ENCODE data around the gene BST1.
"Not testable (repeated sequence)": the region's sequence is repeated elsewhere in the genome, so short reads cannot be mapped to it uniquely, and the experiment has no call there.

BST1 gene

GRCh38 chr4:15753081-15753480 is 50.2 kb downstream of the BST1 start:
- no peak for DNase-seq

GRCh38 chr4:15753786-15754185 is 50.9 kb downstream of the BST1 start:
- no peak for DNase-seq

DNA sequence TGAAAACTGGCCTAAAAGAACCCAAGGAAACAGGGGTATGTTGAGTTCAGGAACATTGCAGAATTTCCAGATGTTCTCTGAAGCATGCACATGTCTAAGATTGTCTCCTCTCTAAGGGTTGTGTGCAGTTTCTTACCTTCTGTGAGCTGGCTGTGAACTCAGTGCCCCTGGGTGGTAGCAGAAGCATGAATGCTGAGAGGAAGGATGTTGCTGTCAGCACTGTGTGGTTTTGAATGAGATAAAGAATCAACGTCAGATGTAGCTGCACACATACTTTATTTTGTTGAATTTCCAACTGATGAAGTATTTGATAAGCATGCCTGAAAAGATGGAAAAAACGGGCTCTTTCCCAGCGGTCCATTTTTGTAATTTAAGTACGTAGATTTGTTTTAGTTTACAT is 51.5 kb downstream of the BST1 start:
- DNase-seq = no peak

DNA sequence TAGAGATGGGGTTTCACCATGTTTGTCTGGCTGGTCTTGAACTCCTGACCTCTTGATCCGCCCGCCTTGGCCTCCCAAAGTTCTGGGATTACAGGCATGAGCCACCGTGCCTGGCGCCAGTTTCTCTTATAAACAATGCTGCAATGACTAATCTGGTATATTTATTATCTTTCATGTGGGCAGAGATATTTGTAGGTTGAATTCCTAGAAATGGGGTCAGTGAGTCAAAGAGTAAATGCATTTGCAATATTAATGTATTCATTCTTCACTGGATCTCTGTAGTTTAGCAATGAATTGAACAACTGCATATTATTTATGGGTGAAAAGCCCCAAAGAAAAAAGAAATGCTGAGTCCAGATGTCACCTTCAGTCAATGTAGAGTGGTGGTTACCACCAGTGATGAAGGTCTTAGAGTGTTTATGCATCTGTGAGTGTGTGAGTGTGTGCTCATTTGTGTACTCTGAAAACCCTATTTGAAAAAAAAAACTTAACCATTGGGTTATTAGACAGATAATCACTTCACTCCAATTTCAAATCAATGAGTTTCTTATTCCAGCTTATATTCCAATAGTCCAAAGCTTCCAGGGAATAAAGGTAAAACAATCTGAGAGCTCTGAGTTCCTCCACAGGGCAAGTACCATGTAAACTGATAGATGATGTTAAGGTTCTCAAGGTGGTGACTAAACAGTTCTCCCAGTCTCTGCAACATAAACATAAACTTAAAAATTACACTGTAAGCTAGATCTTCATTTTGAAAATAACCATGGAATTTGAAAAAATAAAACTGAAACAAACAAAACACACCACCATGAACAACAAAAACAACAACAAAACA is 52.7 kb downstream of the BST1 start:
- no peak for DNase-seq

DNA sequence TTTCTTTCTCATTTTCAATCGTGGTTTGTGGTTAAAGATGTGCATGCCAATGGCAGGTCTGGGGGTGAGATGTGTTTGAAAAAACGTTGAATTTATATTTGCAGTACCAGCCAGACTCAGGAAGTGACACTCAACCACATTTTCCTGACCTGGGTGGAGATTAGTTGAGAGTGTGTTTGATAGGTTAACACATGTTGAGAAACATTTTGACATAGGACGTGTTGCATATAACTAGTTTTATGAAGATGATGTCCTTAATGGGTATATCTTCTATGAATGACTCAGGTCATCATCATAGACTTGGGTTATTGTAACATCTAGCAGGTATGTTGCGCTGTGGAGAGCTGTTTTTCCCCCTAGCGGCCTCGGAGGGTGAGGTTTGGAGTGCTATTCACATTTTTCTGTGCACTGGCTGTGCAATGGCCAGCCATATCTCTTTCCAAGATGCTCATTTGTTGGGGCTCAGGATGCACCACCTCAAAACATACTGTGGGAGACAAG is 53.5 kb downstream of the BST1 start:
- no peak for DNase-seq

DNA sequence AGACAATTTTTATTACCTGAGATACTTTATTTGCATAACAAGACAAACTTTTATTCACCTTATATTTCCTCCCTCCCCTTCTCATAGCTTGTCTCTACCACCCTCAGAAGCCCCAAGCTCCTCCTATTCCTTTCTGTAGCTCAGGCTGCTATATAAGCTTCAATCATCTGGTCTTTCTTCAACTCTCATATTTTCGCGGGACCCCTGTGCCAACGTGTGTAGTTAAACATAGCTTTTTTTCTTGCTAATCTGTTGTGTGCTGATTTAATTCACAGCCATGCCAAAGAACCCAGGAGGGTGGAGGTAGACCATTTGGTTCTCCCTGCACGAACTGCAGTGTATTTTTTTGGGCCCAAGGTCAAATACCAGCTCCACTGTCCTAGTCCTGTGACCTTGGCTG is 54.2 kb downstream of the BST1 start:
- DNase-seq = no peak

DNA sequence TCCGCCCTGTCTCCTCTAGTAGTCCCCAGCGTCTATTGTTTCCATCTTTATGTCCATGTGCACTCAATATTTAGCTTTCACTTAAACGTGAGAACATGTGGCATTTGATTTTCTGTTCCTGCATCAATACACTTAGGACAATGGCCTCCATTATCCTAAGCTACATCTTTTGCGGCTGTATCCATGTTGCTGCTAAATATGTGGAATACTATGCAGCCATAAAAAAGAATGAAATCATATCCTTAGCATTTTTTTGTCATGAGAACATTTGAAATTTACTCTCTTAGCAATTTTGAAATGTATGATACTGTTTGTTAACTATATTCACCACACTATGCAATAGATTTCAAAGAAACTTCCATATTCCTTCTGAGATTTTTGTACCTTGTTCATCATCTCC is 55.4 kb downstream of the BST1 start:
- DNase-seq = no peak

DNA sequence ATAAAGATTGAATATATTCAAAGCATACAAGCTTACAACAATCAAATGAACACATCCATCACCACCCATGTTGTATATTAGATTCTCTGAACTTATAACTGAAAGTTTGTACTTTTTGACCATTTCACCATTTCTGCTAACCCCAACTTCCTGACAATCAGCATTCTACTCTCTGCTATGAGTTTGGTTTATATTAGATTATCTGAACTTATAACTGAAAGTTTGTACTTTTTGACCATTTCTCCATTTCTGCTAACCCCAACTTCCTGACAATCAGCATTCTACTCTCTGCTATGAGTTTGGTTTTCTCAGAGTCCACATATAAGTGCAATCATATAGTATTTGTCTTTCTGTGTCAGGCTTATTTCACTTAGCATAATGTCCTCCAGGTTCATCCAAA is 59.6 kb downstream of the BST1 start:
- not testable (repeated sequence) for DNase-seq

DNA sequence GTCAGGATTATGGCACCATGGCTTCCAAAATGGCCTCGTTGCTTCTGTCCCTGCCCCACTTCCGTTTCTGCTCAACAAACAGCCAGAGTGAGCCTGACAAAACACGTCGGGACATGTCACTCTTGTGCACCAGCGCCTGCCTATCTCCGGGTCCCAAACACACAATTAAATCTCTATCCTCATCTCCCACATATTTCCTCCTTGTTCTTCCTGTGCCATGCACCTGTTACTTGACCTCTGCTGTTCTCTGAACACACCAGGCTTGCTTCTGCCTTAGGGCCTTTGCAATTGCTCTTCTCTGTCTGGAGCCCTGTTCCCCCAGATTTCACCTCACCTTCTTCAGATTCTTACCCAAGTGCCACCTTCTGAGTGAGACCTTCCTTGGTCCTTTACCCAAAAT is 62.5 kb downstream of the BST1 start:
- no peak for DNase-seq

- no peak for DNase-seq
Measured at GRCh38 chr4:15765910-15766697, 63.2 kb downstream of the BST1 start.

DNA sequence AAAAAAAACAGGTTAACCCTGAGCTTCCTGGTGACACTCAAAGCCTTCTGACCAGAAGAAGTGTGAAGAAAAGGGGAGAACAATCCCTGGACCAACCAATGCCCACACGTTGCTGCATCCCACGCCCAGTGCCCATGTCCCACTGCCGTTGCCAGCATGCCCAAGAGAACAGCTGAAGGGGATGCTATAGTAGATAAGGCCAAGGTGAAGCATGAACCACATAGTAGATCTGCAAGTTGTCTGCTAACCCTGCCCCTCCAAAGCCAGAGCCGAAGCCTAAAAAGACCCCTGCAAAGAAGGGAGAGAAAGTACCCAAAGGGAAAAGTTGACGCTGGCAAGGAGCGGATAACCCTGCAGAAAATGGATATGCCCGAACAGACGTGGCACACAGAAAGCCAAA is 64.0 kb downstream of the BST1 start:
- DNase-seq = no peak

GRCh38 chr4:15769202-15769601 is 66.3 kb downstream of the BST1 start:
- DNase-seq = no peak

GRCh38 chr4:15771216-15772058 is 68.6 kb downstream of the BST1 start:
- DNase-seq = no peak

GRCh38 chr4:15774020-15774420 is 71.2 kb downstream of the BST1 start:
- no peak for DNase-seq

DNA sequence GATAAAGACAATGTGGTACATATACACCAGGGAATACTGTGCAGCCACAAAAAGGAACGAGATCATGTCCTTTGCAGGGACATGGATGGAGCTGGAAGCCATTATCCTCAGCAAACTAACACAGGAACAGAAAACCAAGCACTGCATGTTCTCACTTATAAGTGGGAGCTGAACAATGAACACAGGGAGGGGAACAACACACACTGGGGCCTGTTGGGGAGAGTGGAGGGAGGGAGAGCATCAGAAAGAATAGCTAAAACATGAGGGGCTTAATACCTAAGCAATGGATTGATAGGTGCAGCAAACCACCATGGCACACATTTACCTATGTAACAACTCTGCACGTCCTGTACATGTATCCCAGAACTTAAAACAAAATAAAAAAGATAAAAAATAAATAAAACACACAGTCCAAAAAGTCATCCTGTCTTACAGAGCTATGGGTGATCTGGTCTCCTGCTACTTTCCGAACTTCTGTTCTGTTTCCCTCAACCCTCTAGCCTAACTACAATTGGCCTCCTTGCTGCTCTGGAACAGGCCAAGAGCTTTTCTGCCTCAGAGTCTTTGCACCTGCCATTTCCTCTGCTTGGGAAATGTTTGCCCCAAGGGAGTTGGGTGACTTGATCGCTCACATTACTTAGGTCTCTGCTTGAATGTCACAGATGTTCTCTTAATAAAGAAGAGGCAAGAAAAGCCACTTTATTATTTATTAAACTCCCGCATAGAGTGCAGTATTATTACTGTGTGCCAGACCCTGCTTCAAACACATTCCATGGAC is 74.2 kb downstream of the BST1 start:
- no peak for DNase-seq

DNA sequence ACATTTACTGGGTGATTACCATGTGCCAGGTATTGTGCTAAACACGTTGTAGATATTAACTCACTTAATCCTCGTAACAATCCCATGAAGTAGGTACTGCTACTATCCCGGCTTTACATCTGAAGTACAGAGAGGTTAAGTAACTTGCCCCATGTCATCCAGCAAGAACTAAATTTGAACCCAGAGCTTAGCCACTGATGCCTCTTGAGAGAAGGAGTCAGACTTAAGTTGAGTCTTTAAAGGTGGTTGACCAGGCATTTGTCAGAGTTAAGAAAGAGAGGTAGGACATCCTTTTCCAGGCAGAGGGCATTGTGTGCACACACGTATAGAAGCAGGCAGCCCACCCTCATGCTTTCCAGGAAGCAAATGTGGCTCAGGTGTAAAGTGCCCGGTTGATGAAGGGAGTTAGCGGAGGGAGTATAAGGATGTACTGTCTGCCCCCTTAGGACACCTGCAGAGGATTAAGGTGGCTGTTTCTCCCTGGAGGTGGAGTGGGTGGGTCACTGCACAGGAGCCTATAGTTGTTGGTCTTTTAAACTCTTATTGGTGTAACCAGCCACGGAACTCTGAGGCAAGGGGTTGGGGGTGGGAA is 74.9 kb downstream of the BST1 start:
- no peak for DNase-seq

DNA sequence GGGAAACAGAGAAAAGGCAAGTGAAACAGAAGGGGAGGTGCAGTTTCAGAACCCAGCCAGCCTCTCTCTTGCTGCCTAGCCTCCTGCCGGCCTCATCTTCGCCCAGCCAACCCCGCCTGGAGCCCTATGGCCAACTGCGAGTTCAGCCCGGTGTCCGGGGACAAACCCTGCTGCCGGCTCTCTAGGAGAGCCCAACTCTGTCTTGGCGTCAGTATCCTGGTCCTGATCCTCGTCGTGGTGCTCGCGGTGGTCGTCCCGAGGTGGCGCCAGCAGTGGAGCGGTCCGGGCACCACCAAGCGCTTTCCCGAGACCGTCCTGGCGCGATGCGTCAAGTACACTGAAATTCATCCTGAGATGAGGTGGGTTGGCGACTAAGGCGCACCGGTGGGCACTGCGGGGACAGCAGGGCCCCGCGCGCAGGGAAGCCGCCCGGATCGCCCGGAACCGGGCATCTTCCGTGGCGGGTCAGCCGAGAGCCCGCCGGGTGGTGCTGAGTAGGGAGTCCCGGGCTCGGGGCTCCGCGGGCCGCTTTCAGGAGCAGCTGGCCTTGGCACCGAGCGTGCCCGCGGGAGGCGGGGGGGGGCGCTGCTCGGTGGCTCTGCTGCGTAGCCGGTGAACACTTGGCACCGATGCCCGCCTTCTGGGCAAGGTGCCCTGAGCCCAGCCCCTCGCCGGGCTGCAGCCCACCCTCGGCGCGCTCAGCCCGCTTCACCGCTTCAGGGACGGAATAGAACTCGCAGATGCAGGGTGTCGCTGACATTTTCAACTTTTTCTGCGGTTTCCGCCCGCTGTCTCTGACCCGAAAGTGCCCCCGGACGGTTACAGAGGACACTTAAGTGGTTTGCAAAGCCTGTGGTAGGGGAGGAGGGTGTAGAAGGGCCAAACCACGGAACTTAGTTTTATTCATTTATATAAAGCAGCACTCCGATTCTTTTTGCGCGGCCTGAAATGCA is 75.7 kb downstream of the BST1 start, which contains the start of gene CD38:
CD38 (plus strand) TSS at position 40 of the 953 bp plus-strand sequence; CDS start at position 127, 87 bp downstream.
- no peak for DNase-seq

- DNase-seq = no peak
Measured at GRCh38 chr4:15779306-15779705, 76.4 kb downstream of the BST1 start.

- DNase-seq = no peak
Measured at GRCh38 chr4:15779809-15780208, 76.9 kb downstream of the BST1 start.

GRCh38 chr4:15781427-15782095 is 78.7 kb downstream of the BST1 start:
- no peak for DNase-seq
